ENCODE measurements around the gene CNNM1.

Gene CNNM1

GRCh38 chr10:99393683-99394082, 64.5 kb downstream of the CNNM1 start:
- no peak for DNase-seq (ENCODE audit: low read depth)
- TF ChIP-seq CTCF (IDR thresholded peaks at IDR 0.05; ENCODE audit: low read length, missing control alignments): no peak
- H3K4me3 ChIP-seq (replicated peaks; ENCODE audit: low read depth, low read length): no peak overlapping the region

- no peak overlapping the region for H3K4me3 ChIP-seq (replicated peaks; ENCODE audit: low read depth, low read length)
- no peak for TF ChIP-seq CTCF (IDR thresholded peaks at IDR 0.05; ENCODE audit: low read length, missing control alignments)
- no peak for DNase-seq (ENCODE audit: low read depth)
These were observed 65.1 kb downstream of the CNNM1 start for GRCh38 chr10:99394256-99394655.

DNA sequence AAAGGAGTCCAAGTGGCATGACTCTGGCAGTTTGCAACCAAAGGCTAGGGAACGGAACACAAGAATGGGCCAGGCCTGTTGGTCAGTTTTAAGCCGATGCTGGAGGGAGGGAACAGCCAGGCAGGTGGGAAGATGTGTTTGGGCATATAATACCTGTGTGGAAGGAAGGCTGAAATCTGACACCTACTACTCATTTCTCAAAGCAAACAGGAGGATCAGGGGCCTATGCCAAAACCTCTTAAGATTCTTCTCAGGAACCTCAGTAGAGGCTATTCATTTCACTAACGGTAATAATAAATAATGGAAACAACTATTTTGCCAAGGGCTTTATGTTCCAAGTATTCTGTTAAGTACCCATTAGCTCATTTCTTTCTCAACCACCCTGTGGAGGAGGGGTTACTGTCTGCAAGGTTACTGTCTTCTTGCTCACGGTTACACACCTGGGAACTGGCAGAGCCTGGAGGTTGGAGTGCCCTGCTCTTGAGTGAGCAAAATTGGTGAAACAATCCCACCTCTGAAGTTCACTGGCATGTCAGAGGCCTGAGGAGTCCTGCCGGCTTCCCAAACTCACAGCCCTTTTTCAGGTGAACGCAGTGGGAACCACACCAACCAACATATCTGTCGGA, 65.7 kb downstream of the CNNM1 start:
- TF ChIP-seq CTCF (IDR thresholded peaks at IDR 0.05; ENCODE audit: low read length, missing control alignments): no peak
- no peak overlapping the region for H3K4me3 ChIP-seq (replicated peaks; ENCODE audit: low read depth, low read length)
- DNase-seq (ENCODE audit: low read depth): no peak

- H3K4me3 ChIP-seq (replicated peaks; ENCODE audit: low read depth, low read length): no peak overlapping the region
These were observed 66.7 kb downstream of the CNNM1 start for GRCh38 chr10:99395750-99396445.

GRCh38 chr10:99396471-99396870, 67.3 kb downstream of the CNNM1 start:
- TF ChIP-seq CTCF (IDR thresholded peaks at IDR 0.05; ENCODE audit: low read length, missing control alignments): no peak
- DNase-seq (ENCODE audit: low read depth): peak; percentile 64
- no peak overlapping the region for H3K4me3 ChIP-seq (replicated peaks; ENCODE audit: low read depth, low read length)

More at GRCh38 chr10:99395750-99396445, 66.7 kb downstream of the CNNM1 start:
- no peak for TF ChIP-seq CTCF (IDR thresholded peaks at IDR 0.05; ENCODE audit: low read length, missing control alignments)
- DNase-seq (ENCODE audit: low read depth): peak; percentile 81

DNA sequence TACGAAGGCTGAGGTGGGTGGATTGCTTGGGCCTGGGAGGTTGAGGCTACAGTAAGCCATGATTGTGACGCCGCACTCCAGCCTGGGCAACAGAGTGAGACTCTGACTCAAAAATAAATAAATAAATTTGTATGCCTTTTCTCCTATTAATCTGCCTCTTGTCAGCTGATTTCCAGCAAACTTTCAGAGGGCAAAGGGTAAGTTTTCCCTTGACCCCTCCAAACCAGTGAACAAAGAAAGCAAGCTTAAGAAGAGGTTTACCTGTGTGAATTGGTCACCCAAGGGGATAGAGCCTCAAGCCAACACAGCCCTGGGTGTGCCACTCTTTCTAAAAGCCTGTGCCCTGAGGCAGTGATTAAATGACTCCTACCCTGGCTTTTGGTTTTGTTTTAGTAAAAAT, 70.5 kb downstream of the CNNM1 start:
- no peak overlapping the region for H3K4me3 ChIP-seq (replicated peaks; ENCODE audit: low read depth, low read length)
- TF ChIP-seq CTCF (IDR thresholded peaks at IDR 0.05; ENCODE audit: low read length, missing control alignments): no peak

DNA sequence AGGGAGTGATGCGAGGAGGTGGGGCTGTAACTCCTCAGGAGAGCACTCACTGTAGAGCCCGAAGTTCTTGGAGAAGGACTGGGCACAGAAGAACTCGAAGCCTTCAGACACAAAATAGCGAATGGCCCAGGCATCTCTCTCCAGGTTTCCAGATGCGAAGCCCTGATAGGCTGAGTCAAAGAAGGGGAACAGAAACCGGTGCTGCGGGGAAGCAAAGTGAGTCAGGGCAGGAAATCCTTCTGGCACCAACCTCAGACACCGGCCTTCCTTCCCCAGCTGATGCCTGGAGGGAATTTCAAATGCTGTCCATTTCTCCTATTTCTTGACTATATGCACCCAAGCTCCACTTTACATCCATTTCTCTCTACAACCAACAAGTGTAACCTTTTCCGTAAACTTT, 74.5 kb downstream of the CNNM1 start:
- DNase-seq (ENCODE audit: low read depth): peak; percentile 22
- no peak for TF ChIP-seq CTCF (IDR thresholded peaks at IDR 0.05; ENCODE audit: low read length, missing control alignments)
- H3K4me3 ChIP-seq (replicated peaks; ENCODE audit: low read depth, low read length): no peak overlapping the region

More for the DNA sequence above, 70.5 kb downstream of the CNNM1 start:
- DNase-seq (ENCODE audit: low read depth): no peak
